Hepatocyte (in vitro differentiated cells): ENCODE measurements around the gene WHAMM. TPM values are rescaled to one million over a fixed set of nuclear protein-coding genes. Genes with fewer than 3 reads are reported as not detected.

ENCODE experiments used
- DNase-seq: peaks from one replicate; pipeline ENCODE4 v3.0.0-alpha.2; 2016; ENCODE audit warnings: low spot score
- H2AFZ ChIP-seq: fragments of 200-600 bp; sonication (generic); 2 replicates; pipeline ENCODE4 v1.6.0; 2016; ENCODE audit warnings: antibody characterized with exemption, mild to moderate bottlenecking
- H3K27ac ChIP-seq: fragments of 200-600 bp; sonication (generic); 2 replicates; pipeline ENCODE4 v1.5.1; 2016; ENCODE audit warnings: mild to moderate bottlenecking
- H3K27me3 ChIP-seq: fragments of 200-600 bp; sonication (generic); 2 replicates; pipeline ENCODE4 v1.6.1; 2016
- H3K36me3 ChIP-seq: fragments of 200-600 bp; sonication (generic); replicated peaks from 2 replicates; pipeline ENCODE4 v1.5.1; 2016; ENCODE audit warnings: low read depth; ENCODE audit not compliant: insufficient read depth
- H3K4me1 ChIP-seq: fragments of 200-600 bp; sonication (generic); 2 replicates; pipeline ENCODE4 v1.5.1; 2016; ENCODE audit warnings: mild to moderate bottlenecking, moderate library complexity; ENCODE audit not compliant: insufficient read depth
- H3K4me2 ChIP-seq: fragments of 200-600 bp; sonication (generic); 2 replicates; pipeline ENCODE4 v1.6.0; 2016
- H3K4me3 ChIP-seq: fragments of 200-600 bp; sonication (generic); 2 replicates; pipeline ENCODE4 v1.5.1; 2016; ENCODE audit warnings: mild to moderate bottlenecking
- H3K79me2 ChIP-seq: fragments of 200-600 bp; sonication (generic); 2 replicates; pipeline ENCODE4 v1.6.0; 2017; ENCODE audit warnings: mild to moderate bottlenecking
- H3K9me2 ChIP-seq: fragments of 200-600 bp; sonication (generic); replicated peaks from 2 replicates; pipeline ENCODE4 v1.6.0; 2017; ENCODE audit warnings: mild to moderate bottlenecking; ENCODE audit not compliant: insufficient read depth
- H3K9me3 ChIP-seq: fragments of 200-600 bp; sonication (generic); 2 replicates; pipeline ENCODE4 v1.5.1; 2016; ENCODE audit warnings: low read depth, mild to moderate bottlenecking
- H4K20me1 ChIP-seq: fragments of 200-600 bp; sonication (generic); 2 replicates; pipeline ENCODE4 v1.6.0; 2016; ENCODE audit warnings: mild to moderate bottlenecking; ENCODE audit not compliant: insufficient read depth, poor library complexity, severe bottlenecking
- CTCF ChIP-seq: fragments of 200-600 bp; sonication (generic); IDR thresholded peaks from 2 replicates; pipeline ENCODE4 v1.5.1; 2016; ENCODE audit warnings: antibody characterized with exemption, mild to moderate bottlenecking; ENCODE audit not compliant: poor library complexity
- EZH2 ChIP-seq: fragments of 200-600 bp; sonication (generic); IDR thresholded peaks from 2 replicates; pipeline ENCODE4 v1.6.1; 2016; ENCODE audit warnings: antibody characterized with exemption, mild to moderate bottlenecking, borderline replicate concordance
- EZH2phosphoT487 ChIP-seq: fragments of 200-600 bp; sonication (generic); IDR thresholded peaks from one replicate; pipeline ENCODE4 v1.6.1; 2018; ENCODE audit warnings: antibody characterized with exemption, mild to moderate bottlenecking, low read depth, moderate library complexity; ENCODE audit not compliant: unreplicated experiment, severe bottlenecking
- WGBS: methylation state at CpG from one replicate; pipeline ENCODE4 v1.1.6; 2016; ENCODE audit warnings: low lambda C conversion rate; ENCODE audit errors: missing lambda C conversion rate; 5-methylcytosine and 5-hydroxymethylcytosine counted together
- polyA plus RNA-seq: library from polyadenylated mRNA; unstranded; fragments of >200 nt; fragmentation: Nextera tagmentation; extraction: Ambion mirVana; gene quantifications from 2 replicates; pipeline ENCODE4 v1.2.1, GENCODE V29; 2016
- total RNA-seq: library from RNA; depleted of rRNA; stranded (reverse); fragments of >200 nt; gene quantifications from 2 replicates; pipeline ENCODE4 v1.2.3, GENCODE V29; 2014

The WHAMM gene
- total and polyA plus RNA-seq, 2 experiments from 2014 or later: 5.3 to 8.0 TPM

- Histone ChIP-seq H3K4me2 (no peak overlapping the region), H4K20me1 (no peaks in the 10 kb centered on the region), H3K79me2 (no peaks in the 10 kb centered on the region), H3K27ac (no peak overlapping the region), H2AFZ (no peak overlapping the region), H3K9me2 (no peaks in the 10 kb centered on the region), H3K27me3 (no peaks in the 10 kb centered on the region), H3K4me1 (no peaks in the 10 kb centered on the region), H3K4me3 (no peak overlapping the region), H3K36me3 (no peaks in the 10 kb centered on the region), H3K9me3 (no peaks in the 10 kb centered on the region)
- no peak for TF ChIP-seq CTCF
- DNase-seq: no peak
- WGBS: 81% methylated on average over 7 of the region's 7 CpGs
Measured at GRCh38 chr15:82870727-82871320, 61.4 kb downstream of the WHAMM start.

GRCh38 chr15:82871358-82871757, 61.9 kb downstream of the WHAMM start:
- no peak overlapping the region for H2AFZ ChIP-seq
- no peak overlapping the region for H3K27ac ChIP-seq

GRCh38 chr15:82871832-82872484, 62.5 kb downstream of the WHAMM start:
- no peaks in the 10 kb centered on the region for H3K36me3 ChIP-seq
- H4K20me1 ChIP-seq: no peaks in the 10 kb centered on the region
- H3K27me3 ChIP-seq: no peaks in the 10 kb centered on the region
- H3K9me3 ChIP-seq: no peaks in the 10 kb centered on the region
- H3K9me2 ChIP-seq: no peaks in the 10 kb centered on the region
- WGBS: 93% methylated on average over 7 of the region's 7 CpGs
- no peaks in the 10 kb centered on the region for H3K79me2 ChIP-seq
- no peak overlapping the region for H2AFZ ChIP-seq
- no peaks in the 10 kb centered on the region for H3K4me1 ChIP-seq
- H3K4me3 ChIP-seq: no peak overlapping the region
- DNase-seq: no peak
- no peak overlapping the region for H3K27ac ChIP-seq
- no peak for TF ChIP-seq CTCF
- TF ChIP-seq EZH2: no peak
- no peak for TF ChIP-seq EZH2phosphoT487
- no peak overlapping the region for H3K4me2 ChIP-seq

More at GRCh38 chr15:82871358-82871757, 61.9 kb downstream of the WHAMM start:
- Histone ChIP-seq H3K79me2 (no peaks in the 10 kb centered on the region), H3K9me2 (no peaks in the 10 kb centered on the region), H3K27me3 (no peaks in the 10 kb centered on the region), H3K4me3 (no peak overlapping the region), H3K36me3 (no peaks in the 10 kb centered on the region), H4K20me1 (no peaks in the 10 kb centered on the region), H3K9me3 (no peaks in the 10 kb centered on the region), H3K4me2 (no peak overlapping the region), H3K4me1 (no peaks in the 10 kb centered on the region)
- 29% methylated on average over 5 of the region's 5 CpGs for WGBS
- DNase-seq: peak; percentile 23
- TF ChIP-seq EZH2: no peak
- no peak for TF ChIP-seq CTCF
- TF ChIP-seq EZH2phosphoT487: no peak
